ENCODE data around the gene MLLT10. TPM values are rescaled to one million over a fixed set of nuclear protein-coding genes. Genes with fewer than 3 reads are reported as not detected.
"Not testable (repeated sequence)": the region's sequence is repeated elsewhere in the genome, so short reads cannot be mapped to it uniquely, and the experiment has no call there.

Gene MLLT10
- total and polyA plus RNA-seq, 9 donors, result 23.6 to 55.1 (median 36.8) TPM

DNA sequence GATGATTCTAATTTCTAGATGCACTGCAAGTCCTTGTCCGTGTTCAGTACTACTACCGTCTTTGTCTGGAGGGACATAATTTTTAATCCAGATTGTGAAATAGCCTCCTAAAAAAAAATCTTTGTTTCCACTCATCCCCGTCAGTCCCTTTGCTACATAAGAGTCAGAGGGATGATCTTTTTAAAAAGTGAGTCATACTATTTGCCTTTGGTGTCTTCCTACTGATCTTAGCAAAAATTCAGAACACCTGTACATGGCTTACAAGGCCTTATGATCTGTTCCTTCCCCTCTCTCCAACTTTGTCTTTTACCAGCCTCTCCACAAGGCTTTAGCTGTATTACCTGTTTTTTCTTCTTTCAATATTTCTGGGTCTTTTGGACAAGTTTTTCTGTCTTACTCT, 173.5 kb downstream of the MLLT10 start:
- H3K4me3 ChIP-seq, result no peak overlapping the region
- H3K9me3 ChIP-seq, result no peaks in the 10 kb centered on the region
- intact Hi-C loops (cut with DNase I), result no loop called here
- no peaks in the 10 kb centered on the region for H3K36me3 ChIP-seq
- no peaks in the 10 kb centered on the region for H3K27me3 ChIP-seq
- WGBS, 3 donors, result 93 to 99% (median 95%) methylated on average over 3 of the region's 3 CpGs
- DNase-seq, result no peak
- H3K27ac ChIP-seq, result no peak overlapping the region
- TF ChIP-seq EP300 (IDR thresholded peaks at IDR 0.05), result no peak
- TF ChIP-seq, protein P1, sequence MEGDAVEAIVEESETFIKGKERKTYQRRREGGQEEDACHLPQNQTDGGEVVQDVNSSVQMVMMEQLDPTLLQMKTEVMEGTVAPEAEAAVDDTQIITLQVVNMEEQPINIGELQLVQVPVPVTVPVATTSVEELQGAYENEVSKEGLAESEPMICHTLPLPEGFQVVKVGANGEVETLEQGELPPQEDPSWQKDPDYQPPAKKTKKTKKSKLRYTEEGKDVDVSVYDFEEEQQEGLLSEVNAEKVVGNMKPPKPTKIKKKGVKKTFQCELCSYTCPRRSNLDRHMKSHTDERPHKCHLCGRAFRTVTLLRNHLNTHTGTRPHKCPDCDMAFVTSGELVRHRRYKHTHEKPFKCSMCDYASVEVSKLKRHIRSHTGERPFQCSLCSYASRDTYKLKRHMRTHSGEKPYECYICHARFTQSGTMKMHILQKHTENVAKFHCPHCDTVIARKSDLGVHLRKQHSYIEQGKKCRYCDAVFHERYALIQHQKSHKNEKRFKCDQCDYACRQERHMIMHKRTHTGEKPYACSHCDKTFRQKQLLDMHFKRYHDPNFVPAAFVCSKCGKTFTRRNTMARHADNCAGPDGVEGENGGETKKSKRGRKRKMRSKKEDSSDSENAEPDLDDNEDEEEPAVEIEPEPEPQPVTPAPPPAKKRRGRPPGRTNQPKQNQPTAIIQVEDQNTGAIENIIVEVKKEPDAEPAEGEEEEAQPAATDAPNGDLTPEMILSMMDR (IDR thresholded peaks at IDR 0.05), result no peak
- TF ChIP-seq POLR2A (IDR thresholded peaks at IDR 0.05), result no peak
- no peaks in the 10 kb centered on the region for H3K4me1 ChIP-seq (ENCODE audit: insufficient read depth)

DNA sequence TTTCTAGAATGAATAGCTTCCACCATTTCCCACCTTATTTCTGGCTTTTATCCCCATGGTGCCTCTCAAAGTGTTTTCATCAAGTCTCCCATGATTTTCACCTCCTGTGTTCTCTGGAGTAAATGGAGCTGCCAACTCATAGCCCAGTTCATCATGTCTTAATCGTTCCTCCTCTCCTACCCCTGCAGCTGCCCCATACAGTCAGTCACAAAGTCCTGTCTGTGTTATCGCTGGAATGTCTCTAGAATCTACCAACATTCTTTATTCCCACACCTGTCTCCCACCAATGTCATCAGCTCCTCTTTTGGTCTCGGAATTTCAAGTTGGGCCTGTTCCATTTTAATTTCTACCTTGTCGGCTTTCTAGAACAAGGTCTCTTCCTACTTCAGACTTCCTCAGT, 178.9 kb downstream of the MLLT10 start:
- intact Hi-C loops (cut with DNase I), result loop anchor here in 1 of 4 donors (10.0 kb wide), 1 partner anchor 158 kb away; no protein-coding TSS in a partner anchor
- Histone ChIP-seq H3K4me3 (no peak overlapping the region), H3K27ac (no peak overlapping the region), H3K9me3 (no peaks in the 10 kb centered on the region), H3K4me1 (ENCODE audit: insufficient read depth) (no peaks in the 10 kb centered on the region), H3K36me3 (no peaks in the 10 kb centered on the region), H3K27me3 (no peaks in the 10 kb centered on the region)
- TF ChIP-seq, protein P1 (IDR thresholded peaks at IDR 0.05), result no peak
- TF ChIP-seq POLR2A (IDR thresholded peaks at IDR 0.05) (no peak), EP300 (IDR thresholded peaks at IDR 0.05) (no peak)
- 88 to 95% (median 92%) methylated on average over 4 of the region's 4 CpGs for WGBS, 3 donors
- no peak for DNase-seq

- Histone ChIP-seq H3K9me3 (no peaks in the 10 kb centered on the region), H3K27me3 (no peaks in the 10 kb centered on the region), H3K36me3 (no peaks in the 10 kb centered on the region), H3K4me1 (ENCODE audit: insufficient read depth) (no peaks in the 10 kb centered on the region), H3K27ac (no peak overlapping the region), H3K4me3 (no peak overlapping the region)
- TF ChIP-seq POLR2A (IDR thresholded peaks at IDR 0.05) (no peak), EP300 (IDR thresholded peaks at IDR 0.05) (no peak)
- TF ChIP-seq, protein P1 (IDR thresholded peaks at IDR 0.05), result no peak
- intact Hi-C loops (cut with DNase I), result loop anchor here in 1 of 4 donors (10.0 kb wide), 1 partner anchor 161 kb away; no protein-coding TSS in a partner anchor
- DNase-seq, result no peak
- 53 to 57% (median 56%) methylated on average over 2 of the region's 2 CpGs for WGBS, 3 donors
Observed at GRCh38 chr10:21715531-21716195, 181.6 kb downstream of the MLLT10 start.

GRCh38 chr10:21717437-21718054, 183.5 kb downstream of the MLLT10 start:
- not testable (repeated sequence) for H3K27ac ChIP-seq; H3K36me3 ChIP-seq; H3K4me1 ChIP-seq (ENCODE audit: insufficient read depth); H3K27me3 ChIP-seq; H3K9me3 ChIP-seq; DNase-seq; H3K4me3 ChIP-seq
- intact Hi-C loops (cut with DNase I), result loop anchor here in 1 of 4 donors (10.0 kb wide), 1 partner anchor 163 kb away; no protein-coding TSS in a partner anchor
- 98 to 100% (median 99%) methylated on average over 3 of the region's 3 CpGs for WGBS, 3 donors

DNA sequence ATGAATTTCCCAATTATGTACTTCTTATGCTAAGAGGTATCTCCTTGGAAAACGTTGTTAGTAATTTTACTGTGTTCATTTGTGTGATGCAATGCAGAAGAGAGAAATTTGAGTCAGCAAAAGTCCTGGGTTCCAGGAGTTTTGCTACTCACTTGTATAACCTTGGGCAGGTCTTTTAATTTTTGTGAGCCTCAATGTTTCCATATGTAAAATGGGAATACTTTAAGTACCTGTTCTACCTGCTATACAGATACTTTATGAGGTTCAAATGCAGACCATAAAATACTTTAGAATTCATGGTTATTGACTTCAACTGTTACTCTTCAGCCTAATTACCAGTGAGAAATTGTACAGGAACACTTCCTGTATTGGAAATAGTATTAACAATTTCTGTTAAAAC, 185.5 kb downstream of the MLLT10 start:
- Histone ChIP-seq H3K27me3 (no peaks in the 10 kb centered on the region), H3K4me1 (ENCODE audit: insufficient read depth) (peaks cover 1% of the 10 kb centered on the region), H3K4me3 (no peak overlapping the region), H3K27ac (no peak overlapping the region), H3K36me3 (no peaks in the 10 kb centered on the region), H3K9me3 (no peaks in the 10 kb centered on the region)
- 39 to 61% (median 53%) methylated on average over 1 of the region's 1 CpG for WGBS, 3 donors
- TF ChIP-seq EP300 (IDR thresholded peaks at IDR 0.05) (no peak), POLR2A (IDR thresholded peaks at IDR 0.05) (no peak)
- TF ChIP-seq, protein P1 (IDR thresholded peaks at IDR 0.05), result no peak
- DNase-seq, result no peak
- intact Hi-C loops (cut with DNase I), result loop anchor here in 1 of 4 donors (10.0 kb wide), 1 partner anchor 165 kb away; no protein-coding TSS in a partner anchor

Data from ovary (tissue), 9 donors.